GM18951 (cell line): ENCODE data around the gene NUDT19.
"Not testable (repeated sequence)": the region's sequence is repeated elsewhere in the genome, so short reads cannot be mapped to it uniquely, and the experiment has no call there.

ENCODE experiments used
- POLR2A ChIP-seq: IDR thresholded peaks from 4 replicates; pipeline ENCODE4 v1.6.1; 2011; ENCODE audit warnings: mild to moderate bottlenecking; ENCODE audit not compliant: insufficient read length, insufficient read depth; ENCODE audit errors: extremely low read depth
- in situ Hi-C: fragments of 300-500 bp; cut with MboI; formaldehyde crosslinking; loops from one replicate; pipeline ENCODE4 v1.12.0; 2022; ENCODE audit warnings: low sequenced_read_pairs, mixed read lengths, inconsistent platforms; ENCODE audit not compliant: unreplicated experiment

Gene NUDT19

DNA sequence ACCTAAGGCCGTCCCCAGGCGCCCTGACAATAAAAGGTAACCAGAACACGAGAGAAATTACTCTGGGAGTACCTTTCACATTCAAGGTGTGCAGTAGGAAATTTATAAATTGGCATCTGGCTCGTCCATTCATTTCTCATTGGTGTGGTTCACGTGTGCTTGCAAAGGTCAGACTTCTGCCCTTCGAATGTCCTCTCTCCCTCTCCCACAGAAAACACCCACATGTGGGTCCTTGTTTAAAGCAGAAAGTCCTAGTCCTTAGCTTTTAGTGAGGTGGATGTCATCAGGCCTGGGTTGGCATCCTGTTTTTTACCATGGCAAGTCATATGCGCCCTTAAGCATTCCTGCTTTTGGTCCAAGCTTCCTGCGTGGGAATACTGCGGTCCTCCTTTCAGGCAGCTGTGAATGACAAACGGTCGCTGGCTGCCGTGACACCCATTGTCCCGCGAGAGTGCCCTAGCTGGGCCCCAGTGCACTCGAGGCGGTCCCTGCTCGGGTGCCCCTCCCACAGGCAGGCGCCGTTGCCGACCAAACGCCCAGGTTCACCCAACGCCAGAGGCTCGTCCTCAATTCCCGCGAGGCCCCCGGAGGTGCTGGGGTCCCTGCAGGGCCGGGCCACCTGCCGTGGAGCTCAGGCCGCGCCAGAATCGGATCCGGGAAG lies at the start of gene NUDT19:
Gene NUDT19 (plus strand): TSS at position 531 of the 661 bp plus-strand sequence. CDS start 140 bp downstream, outside the sequence.
- TF ChIP-seq POLR2A: peak; percentile 85
- in situ Hi-C loops: no loop called here

DNA sequence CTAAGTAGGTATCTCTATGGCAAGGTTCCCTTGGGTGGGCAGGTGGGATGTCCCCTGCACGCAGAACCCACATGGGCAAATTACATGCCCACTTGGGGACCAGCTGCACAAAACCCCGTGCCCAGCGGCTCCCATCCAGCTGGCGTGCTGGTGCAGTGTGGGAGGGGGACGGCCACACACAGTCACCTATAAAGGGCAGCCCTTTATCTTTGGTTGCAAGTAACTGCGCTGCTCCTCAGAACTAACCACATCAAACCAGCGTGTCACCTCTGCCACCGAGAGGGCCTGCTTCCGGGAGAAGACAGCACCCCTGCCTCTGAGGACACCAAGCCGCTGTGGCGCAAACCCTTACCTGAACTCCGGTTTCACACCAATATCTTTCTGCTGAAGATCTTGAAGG lies 48.9 kb upstream of the NUDT19 start:
- TF ChIP-seq POLR2A: no peak
- in situ Hi-C loops: no loop called here

DNA sequence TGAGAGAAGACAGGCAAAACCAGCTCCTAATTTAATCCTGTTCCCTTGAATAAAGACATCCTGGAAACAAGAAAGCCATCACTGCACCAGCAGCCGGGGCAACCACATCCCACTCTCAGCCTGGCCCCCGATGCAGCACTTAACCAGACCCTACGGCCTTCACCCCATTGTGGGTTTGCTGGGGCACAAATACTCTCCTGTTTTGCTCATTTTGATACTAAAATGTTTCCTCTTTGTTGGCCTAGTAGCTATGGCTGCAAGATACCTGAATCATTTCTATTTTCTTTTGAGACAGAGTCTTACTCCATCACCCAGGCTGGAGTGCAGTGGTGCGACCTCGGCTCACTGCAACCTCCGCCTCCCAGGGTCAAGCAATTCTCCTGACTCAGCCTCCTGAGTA lies 45.1 kb upstream of the NUDT19 start:
- in situ Hi-C loops: no loop called here
- no peak for TF ChIP-seq POLR2A

DNA sequence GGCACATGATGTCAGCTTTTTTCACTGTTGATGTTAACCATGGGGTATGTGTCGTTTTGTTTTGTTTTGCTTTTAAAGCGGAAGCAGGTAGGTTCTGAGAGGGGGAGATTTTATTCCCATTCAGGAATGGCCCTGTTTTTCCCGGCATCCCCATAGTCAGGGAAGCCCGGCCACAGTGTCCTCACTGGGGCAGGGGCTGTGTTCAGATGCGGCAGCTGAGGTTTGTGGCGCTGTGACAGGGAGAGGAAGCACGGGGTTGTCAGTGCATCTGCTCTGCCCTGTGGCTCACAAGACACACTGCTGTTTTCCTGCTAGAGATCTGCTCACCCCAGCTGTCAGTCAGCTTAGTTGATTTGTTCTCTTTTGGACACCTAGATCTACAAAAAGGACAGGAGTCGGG lies 44.3 kb upstream of the NUDT19 start:
- TF ChIP-seq POLR2A: no peak
- in situ Hi-C loops: no loop called here

DNA sequence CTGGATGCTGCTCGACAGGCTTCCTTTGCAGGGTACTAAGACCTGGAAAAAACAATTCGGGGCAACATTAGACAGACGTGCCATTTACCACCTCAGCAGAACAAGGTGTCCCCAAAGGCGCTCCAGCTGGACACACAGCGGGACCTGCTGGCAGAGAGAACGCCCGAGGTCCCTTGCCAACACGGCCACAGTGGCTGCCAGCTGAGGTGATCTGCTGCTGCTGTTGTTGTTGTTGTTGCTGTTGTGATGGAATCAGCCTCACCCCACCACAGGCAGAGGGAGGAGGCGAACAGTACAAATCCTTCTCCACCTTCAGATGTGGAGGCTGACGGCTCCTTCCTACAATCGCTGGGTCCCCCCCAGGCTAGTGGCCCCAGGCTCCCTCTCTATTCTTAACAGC lies 41.9 kb upstream of the NUDT19 start:
- TF ChIP-seq POLR2A: no peak
- in situ Hi-C loops: no loop called here

DNA sequence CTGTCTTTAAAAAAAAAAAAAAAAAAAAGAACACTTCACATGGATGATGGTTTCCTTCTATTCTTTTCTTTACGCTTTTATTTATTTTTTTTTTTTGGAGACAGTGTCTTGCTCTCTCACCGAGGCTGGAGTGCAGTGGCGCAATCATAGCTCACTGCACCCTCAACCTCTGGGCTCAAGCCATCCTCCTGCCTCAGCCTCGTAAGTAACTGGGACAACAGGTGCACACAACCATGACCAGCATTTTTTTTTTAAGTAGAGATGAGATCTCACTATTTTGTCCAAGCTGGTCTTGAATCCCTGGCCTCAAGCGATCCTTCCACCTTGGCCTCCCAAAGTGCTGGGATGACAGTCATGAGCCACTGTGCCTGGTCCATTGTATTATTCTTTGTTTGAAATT lies 41.0 kb upstream of the NUDT19 start:
- TF ChIP-seq POLR2A: no peak

DNA sequence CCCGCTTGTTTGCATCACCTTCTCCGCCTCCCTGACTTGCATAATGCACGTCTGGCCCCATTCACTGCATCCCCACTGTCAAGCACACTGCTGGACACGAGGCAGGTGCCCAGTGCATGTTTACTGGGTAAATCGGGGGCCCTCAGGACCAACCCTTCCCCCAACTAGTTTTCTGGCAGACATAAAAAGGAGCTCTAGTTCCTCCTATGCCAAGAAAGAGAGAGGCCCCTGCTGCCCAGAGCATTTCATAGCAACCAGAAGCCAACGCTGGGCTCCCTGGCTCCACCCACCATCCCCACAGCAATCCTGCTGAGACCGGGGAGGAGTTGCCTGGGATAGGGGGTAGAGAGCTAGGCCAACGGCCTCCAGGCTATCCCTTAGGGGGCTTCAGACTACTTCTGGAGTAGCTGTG lies 39.9 kb upstream of the NUDT19 start:
- in situ Hi-C loops: no loop called here
- no peak for TF ChIP-seq POLR2A

More for the DNA sequence above, 41.0 kb upstream of the NUDT19 start:
- in situ Hi-C loops: no loop called here

DNA sequence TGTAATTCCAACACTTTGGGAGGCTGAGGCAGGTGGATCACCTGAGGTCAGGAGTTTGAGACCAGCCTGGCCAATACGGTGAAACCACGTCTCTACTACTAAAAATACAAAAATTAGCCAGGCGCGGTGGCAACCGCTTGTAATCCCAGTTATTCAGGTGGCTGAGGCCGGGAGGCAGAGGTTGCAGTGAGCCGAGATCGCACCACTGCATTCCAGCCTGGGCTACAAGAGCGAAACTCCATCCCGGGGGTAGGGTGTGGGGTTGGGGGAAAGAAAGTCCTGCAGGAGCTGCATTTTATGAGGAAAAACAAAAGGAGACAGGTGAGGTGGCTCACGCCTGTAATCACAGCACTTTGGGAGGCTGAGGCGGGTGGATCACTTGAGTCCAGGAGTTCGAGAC lies 39.3 kb upstream of the NUDT19 start:
- in situ Hi-C loops: not testable (repeated sequence)

DNA sequence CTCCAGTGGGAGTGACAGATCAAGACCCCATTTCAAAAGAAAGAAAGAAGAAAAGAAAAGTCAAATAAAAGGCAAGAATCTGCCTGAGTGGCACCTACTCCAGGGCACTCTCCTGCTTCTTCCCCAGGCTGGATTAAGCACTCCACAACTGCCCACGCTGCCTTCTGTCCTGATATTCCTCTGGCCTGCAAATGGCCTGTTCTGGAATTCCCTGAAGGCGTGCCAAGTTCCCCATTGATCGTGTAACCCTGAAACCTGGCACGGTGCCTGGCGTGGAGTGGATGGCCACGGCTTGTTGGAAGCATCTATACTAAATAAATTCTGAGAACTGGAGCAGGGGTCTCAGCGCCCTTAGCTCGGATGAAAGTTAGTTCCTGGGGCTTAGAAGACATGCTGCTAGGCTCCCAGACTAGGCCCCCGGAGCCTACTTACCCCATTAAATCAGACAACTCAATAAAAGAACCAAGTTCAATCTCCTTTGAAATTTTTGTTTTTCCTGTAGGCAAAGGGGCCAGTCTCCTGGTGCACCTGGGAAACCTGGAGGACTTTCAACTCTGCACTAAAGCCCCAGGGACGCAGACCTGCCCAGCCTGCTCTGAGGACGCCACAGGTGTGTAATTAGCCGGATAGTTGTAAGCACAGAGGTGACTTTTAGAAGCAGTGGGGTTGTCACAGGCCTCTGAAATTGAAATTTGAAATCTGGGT lies 38.6 kb upstream of the NUDT19 start:
- TF ChIP-seq POLR2A: no peak
- in situ Hi-C loops: no loop called here

DNA sequence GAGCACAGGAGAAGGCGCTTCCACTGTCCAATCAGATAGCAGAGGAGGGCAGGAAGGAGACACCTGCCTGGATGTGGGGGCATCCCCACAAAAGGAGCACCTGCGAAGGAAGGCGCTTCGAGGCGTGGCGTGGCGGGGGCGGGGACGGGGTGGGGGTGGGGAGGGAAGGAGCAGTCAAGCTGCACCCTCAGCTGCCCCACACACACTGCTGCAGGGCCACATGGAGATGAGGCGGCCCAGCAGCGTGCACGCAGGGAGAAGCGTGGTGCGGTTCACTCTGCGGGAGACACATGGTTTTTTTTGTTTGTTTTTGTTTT lies 38.1 kb upstream of the NUDT19 start:
- in situ Hi-C loops: no loop called here
- TF ChIP-seq POLR2A: no peak

DNA sequence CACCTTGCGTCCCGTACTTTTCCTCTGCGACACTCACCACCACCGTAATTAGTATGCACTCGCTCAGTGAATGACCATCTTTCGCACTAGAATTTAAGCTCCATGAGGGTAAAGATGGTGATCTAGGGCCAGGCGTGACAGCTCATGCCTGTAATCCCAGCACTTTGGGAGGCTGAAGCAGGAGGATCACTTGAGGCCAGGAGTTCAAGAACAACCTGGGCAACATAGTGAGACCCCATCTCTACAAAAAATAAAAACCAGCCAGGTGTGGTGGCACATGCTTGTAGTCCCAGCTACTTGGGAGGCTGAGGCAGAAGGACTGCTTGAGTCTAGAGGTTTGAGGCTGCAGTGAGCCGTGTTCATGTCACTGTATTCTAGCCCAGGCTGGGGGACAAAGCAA lies 35.2 kb upstream of the NUDT19 start:
- in situ Hi-C loops: not testable (repeated sequence)

DNA sequence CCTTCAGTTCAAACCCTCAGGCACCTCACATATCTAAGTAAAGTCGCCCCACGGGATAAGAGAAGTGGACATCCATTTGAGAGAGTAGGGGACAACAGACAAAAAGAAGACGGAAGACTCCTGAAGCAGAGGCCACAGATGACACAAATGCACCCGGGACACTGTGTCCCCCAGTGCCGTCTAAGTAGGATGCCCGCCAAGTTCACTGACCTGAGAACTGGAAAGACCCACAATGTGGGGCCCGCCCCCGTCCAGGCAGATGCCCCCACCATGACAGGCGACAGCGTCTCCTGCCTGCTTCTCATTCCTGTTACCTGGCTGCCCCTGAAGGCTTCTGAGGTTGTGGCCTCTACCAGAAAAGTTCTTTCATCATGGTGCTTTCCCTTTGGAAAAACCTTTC lies 33.5 kb upstream of the NUDT19 start:
- no peak for TF ChIP-seq POLR2A
- in situ Hi-C loops: no loop called here

DNA sequence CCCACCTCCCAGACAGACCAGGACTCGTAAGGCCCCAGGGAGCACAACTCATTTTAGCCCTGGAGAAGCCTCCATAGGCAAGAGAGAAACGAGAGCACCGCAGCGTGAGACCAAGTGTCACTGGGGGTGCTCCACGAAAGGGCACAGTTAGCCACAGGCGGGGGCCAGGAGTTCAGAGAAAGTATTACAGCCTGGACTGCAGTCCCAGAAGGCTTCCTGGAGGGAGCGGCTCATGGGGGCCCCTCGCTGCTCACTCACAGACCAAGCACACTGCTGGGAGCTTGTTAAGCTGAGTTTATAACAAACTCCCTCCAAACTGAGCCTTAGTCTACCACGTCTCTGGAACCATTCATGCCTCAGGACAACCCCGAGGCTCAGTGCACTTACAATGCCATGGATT lies 33.1 kb upstream of the NUDT19 start:
- no peak for TF ChIP-seq POLR2A
- in situ Hi-C loops: no loop called here

DNA sequence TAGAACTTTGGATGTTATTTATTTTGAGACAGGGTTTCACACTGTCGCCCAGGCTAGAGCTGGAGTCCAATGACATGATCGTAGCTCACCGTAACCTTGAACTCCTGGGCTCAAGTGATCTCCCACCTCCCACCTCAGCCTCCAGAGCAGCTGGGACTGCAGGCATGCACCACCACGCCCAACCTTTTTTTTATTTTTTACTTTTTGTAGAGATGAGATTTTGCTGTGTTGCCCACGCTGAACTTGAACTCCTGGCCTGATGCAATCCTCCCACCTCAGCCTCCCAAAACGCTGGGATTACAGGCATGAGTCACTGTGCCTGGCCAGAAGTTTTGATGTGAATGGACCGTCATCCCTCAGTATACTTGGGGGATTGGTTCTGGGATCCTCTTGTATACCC lies 30.3 kb upstream of the NUDT19 start:
- no peak for TF ChIP-seq POLR2A
- in situ Hi-C loops: no loop called here

DNA sequence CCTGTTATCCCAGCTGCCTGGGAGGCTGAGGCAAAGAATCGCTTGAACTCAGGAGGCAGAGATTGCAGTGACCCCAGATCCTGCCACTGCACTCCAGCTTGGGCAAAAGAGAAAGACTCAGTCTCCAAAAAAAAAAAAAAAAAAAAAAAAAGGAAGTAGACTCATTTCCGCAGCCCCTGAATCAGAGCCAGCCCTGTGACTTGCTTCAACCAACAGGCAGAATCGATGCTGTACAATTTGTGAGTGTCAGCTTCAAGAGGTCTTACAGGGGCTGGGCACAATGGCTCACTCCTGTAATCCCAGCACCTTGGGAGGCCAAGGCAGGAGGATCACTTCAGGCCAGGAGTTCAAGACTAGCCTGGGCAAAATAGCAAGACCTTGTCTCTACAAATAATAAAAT lies 29.4 kb upstream of the NUDT19 start:
- no peak for TF ChIP-seq POLR2A
- in situ Hi-C loops: no loop called here
